ENCODE results near the gene KSR2. TPM values are rescaled to one million over a fixed set of nuclear protein-coding genes. Genes with fewer than 3 reads are reported as not detected.

Gene KSR2
- total RNA-seq, 1 donor from 2014 or later = not detected

- no peak for DNase-seq (ENCODE audit: missing footprints)
- intact Hi-C loops (cut with DNase I) = no loop called here
- ATAC-seq = no peak
These were observed 423.6 kb downstream of the KSR2 start for GRCh38 chr12:117545216-117545615.

- ATAC-seq (no peak), DNase-seq (ENCODE audit: missing footprints) (no peak)
- intact Hi-C loops (cut with DNase I) = no loop called here
These were observed 428.8 kb downstream of the KSR2 start for GRCh38 chr12:117540011-117540410.

- DNase-seq (ENCODE audit: missing footprints) = no peak
- no peak for ATAC-seq
- intact Hi-C loops (cut with DNase I) = no loop called here
These were observed 429.9 kb downstream of the KSR2 start for GRCh38 chr12:117538926-117539325.

- no peak for DNase-seq (ENCODE audit: missing footprints)
- no peak for ATAC-seq
- intact Hi-C loops (cut with DNase I) = no loop called here
These were observed 430.6 kb downstream of the KSR2 start for GRCh38 chr12:117538032-117538690.

- intact Hi-C loops (cut with DNase I) = no loop called here
- ATAC-seq (no peak), DNase-seq (ENCODE audit: missing footprints) (no peak)
These were observed 435.1 kb downstream of the KSR2 start for GRCh38 chr12:117533687-117534086.

- ATAC-seq = no peak
- DNase-seq (ENCODE audit: missing footprints) = no peak
- intact Hi-C loops (cut with DNase I) = no loop called here
These were observed 438.0 kb downstream of the KSR2 start for GRCh38 chr12:117530796-117531195.

GRCh38 chr12:117528538-117528937 lies 440.3 kb downstream of the KSR2 start:
- ATAC-seq (peak; percentile 86), DNase-seq (ENCODE audit: missing footprints) (no peak)
- intact Hi-C loops (cut with DNase I) = no loop called here

- DNase-seq (ENCODE audit: missing footprints) (no peak), ATAC-seq (no peak)
- intact Hi-C loops (cut with DNase I) = no loop called here
These were observed 441.3 kb downstream of the KSR2 start for GRCh38 chr12:117527479-117527855.

- DNase-seq (ENCODE audit: missing footprints) (no peak), ATAC-seq (peak; percentile 53)
- intact Hi-C loops (cut with DNase I) = no loop called here
These were observed 441.9 kb downstream of the KSR2 start for GRCh38 chr12:117526757-117527478.

GRCh38 chr12:117525766-117526165 lies 443.0 kb downstream of the KSR2 start:
- no peak for DNase-seq (ENCODE audit: missing footprints)
- no peak for ATAC-seq
- intact Hi-C loops (cut with DNase I) = no loop called here

GRCh38 chr12:117524806-117525205 lies 444.0 kb downstream of the KSR2 start:
- DNase-seq (ENCODE audit: missing footprints) (no peak), ATAC-seq (no peak)
- intact Hi-C loops (cut with DNase I) = no loop called here

GRCh38 chr12:117523971-117524370 lies 444.8 kb downstream of the KSR2 start:
- ATAC-seq (no peak), DNase-seq (ENCODE audit: missing footprints) (no peak)
- intact Hi-C loops (cut with DNase I) = no loop called here

- DNase-seq (ENCODE audit: missing footprints) (no peak), ATAC-seq (no peak)
- intact Hi-C loops (cut with DNase I) = no loop called here
These were observed 446.2 kb downstream of the KSR2 start for GRCh38 chr12:117522559-117522958.

- DNase-seq (ENCODE audit: missing footprints) (no peak), ATAC-seq (no peak)
- intact Hi-C loops (cut with DNase I) = no loop called here
These were observed 446.9 kb downstream of the KSR2 start for GRCh38 chr12:117521867-117522266.

- no peak for ATAC-seq
- intact Hi-C loops (cut with DNase I) = no loop called here
- no peak for DNase-seq (ENCODE audit: missing footprints)
These were observed 447.4 kb downstream of the KSR2 start for GRCh38 chr12:117521346-117521745.

GRCh38 chr12:117518594-117519270 lies 450.1 kb downstream of the KSR2 start:
- intact Hi-C loops (cut with DNase I) = no loop called here
- DNase-seq (ENCODE audit: missing footprints) = peak; percentile 85
- peak; percentile 83 for ATAC-seq

- no peak for ATAC-seq
- intact Hi-C loops (cut with DNase I) = no loop called here
- no peak for DNase-seq (ENCODE audit: missing footprints)
These were observed 451.5 kb downstream of the KSR2 start for GRCh38 chr12:117517219-117517739.

GRCh38 chr12:117516034-117516433 lies 452.8 kb downstream of the KSR2 start:
- no peak for DNase-seq (ENCODE audit: missing footprints)
- no peak for ATAC-seq
- intact Hi-C loops (cut with DNase I) = no loop called here

GRCh38 chr12:117514016-117514415 lies 454.8 kb downstream of the KSR2 start:
- ATAC-seq (peak; percentile 69), DNase-seq (ENCODE audit: missing footprints) (no peak)
- intact Hi-C loops (cut with DNase I) = loop anchor here (2.0 kb wide), 1 partner anchor 13 kb away; no protein-coding TSS in a partner anchor

- intact Hi-C loops (cut with DNase I) = no loop called here
- ATAC-seq = peak; percentile 56
- DNase-seq (ENCODE audit: missing footprints) = no peak
These were observed 455.4 kb downstream of the KSR2 start for GRCh38 chr12:117513353-117513752.

All from Right ventricle myocardium inferior (tissue), 1 donor.